HT-29 (cell line): Measurements from ENCODE around the gene ADAMTS17. TPM values are rescaled to one million over a fixed set of nuclear protein-coding genes. Genes with fewer than 3 reads are reported as not detected.

Experiments
- small RNA-seq: library from RNA; depleted of rRNA; stranded (forward); fragments of <200 nt; gene quantifications from one replicate; pipeline ENCODE3, GENCODE V24; 2014
- total RNA-seq: library from RNA; depleted of rRNA; stranded (reverse); fragments of >200 nt; shearing (Covaris generic); gene quantifications from 2 replicates; pipeline ENCODE4 v1.2.3, GENCODE V29; 2014; rRNA removed

ADAMTS17 gene
- total RNA-seq, 1 experiment from 2014 or later, result 3.0 TPM

Small RNA genes lying within 50 kb of the gene (small RNA-seq; reads per million reads assigned to genes)
- gene RNA5SP402, result 0.22 reads per million

Other genes starting within 250 kb of the ADAMTS17 start
- not detected in 2 replicates for gene CERS3, start 187.0 kb upstream of the ADAMTS17 start, total RNA-seq